DND-41 (cell line): ENCODE results near the gene TRIM9.

ENCODE experiments used
- ATAC-seq: fragments of 200-7000 bp; cut with Tn5 transposase; 3 replicates; pipeline ENCODE4 v1.9.1; 2021; ENCODE audit warnings: low read depth; ENCODE audit not compliant: insufficient read depth
- DNase-seq: peaks from one replicate; pipeline ENCODE4 v3.0.0-alpha.2; 2020
- H2AFZ ChIP-seq: 2 replicates; pipeline ENCODE4 v1.6.0; 2012; ENCODE audit warnings: low read depth, low read length
- H3K27ac ChIP-seq: 2 replicates; pipeline ENCODE4 v1.5.1; 2012; ENCODE audit warnings: low read length, inconsistent platforms
- H3K27me3 ChIP-seq: fragments of 200-600 bp; sonication (generic); 2 replicates; pipeline ENCODE4 v1.6.0; 2012; ENCODE audit warnings: low read length, mild to moderate bottlenecking, inconsistent platforms; ENCODE audit not compliant: insufficient read depth, poor library complexity
- H3K36me3 ChIP-seq: 2 replicates; pipeline ENCODE4 v1.5.1; 2012; ENCODE audit warnings: low read length, inconsistent platforms; ENCODE audit not compliant: insufficient read depth
- H3K4me1 ChIP-seq: 2 replicates; pipeline ENCODE4 v1.5.1; 2012; ENCODE audit warnings: mild to moderate bottlenecking, low read length; ENCODE audit not compliant: insufficient read depth
- H3K4me2 ChIP-seq: 2 replicates; pipeline ENCODE4 v1.6.0; 2012; ENCODE audit warnings: mild to moderate bottlenecking, moderate library complexity, low read length, inconsistent platforms; ENCODE audit not compliant: insufficient read depth
- H3K4me3 ChIP-seq, 2 experiments: fragments of 200-600 bp in 1 of 2; shearing (Covaris generic) in 1 of 2; 2 replicates each; pipeline ENCODE4 v1.5.1; 2012 to 2016; ENCODE audit warnings: inconsistent platforms in 2 of 2, low read length in 2 of 2, mild to moderate bottlenecking in 2 of 2, low read depth in 1 of 2, moderate library complexity in 1 of 2
- H3K79me2 ChIP-seq: 2 replicates; pipeline ENCODE4 v1.6.0; 2012; ENCODE audit warnings: low read length, inconsistent platforms; ENCODE audit not compliant: insufficient read depth
- H3K9ac ChIP-seq: 2 replicates; pipeline ENCODE4 v1.6.0; 2012; ENCODE audit warnings: low read depth, mild to moderate bottlenecking, inconsistent platforms, low read length, moderate library complexity
- H3K9me3 ChIP-seq: 2 replicates; pipeline ENCODE4 v1.5.1; 2012; ENCODE audit warnings: low read length, moderate library complexity, mild to moderate bottlenecking, inconsistent platforms; ENCODE audit not compliant: insufficient read depth, severe bottlenecking
- H4K20me1 ChIP-seq: 2 replicates; pipeline ENCODE4 v1.6.0; 2012; ENCODE audit warnings: low read length; ENCODE audit not compliant: insufficient read depth
- CTCF ChIP-seq: IDR thresholded peaks from 2 replicates; pipeline ENCODE4 v1.5.1; 2012; ENCODE audit warnings: borderline replicate concordance, low read length, moderate library complexity, mild to moderate bottlenecking; ENCODE audit not compliant: poor library complexity, severe bottlenecking; ENCODE audit errors: extremely low read depth
- EZH2 ChIP-seq: IDR thresholded peaks from 3 replicates; pipeline ENCODE4 v1.6.1; 2012; ENCODE audit warnings: borderline replicate concordance, low read depth, mild to moderate bottlenecking, moderate library complexity, low read length, inconsistent platforms; ENCODE audit not compliant: severe bottlenecking

The TRIM9 gene

DNA sequence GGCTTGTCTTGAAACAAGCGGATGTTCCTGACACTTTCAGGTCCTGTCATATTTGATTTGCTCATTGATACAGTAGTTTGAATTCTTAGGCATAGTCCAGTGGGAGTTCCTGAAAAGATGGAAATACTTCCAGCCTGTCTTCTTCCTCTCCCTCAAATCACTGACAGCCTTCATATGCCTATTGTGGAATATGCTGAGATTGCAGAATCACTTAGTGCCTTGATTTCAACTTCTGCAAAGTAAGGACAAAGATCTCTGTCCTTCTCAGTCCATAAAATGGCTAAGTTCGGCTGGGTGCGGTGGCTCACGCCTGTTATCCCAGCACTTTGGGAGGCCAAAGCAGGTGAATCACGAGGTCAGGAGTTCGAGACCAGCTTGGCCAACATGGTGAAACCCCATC lies 143.9 kb downstream of the TRIM9 start:
- H3K36me3 ChIP-seq, result no peaks in the 10 kb centered on the region
- no peak for TF ChIP-seq CTCF
- no peak for TF ChIP-seq EZH2
- no peaks in the 10 kb centered on the region for H3K79me2 ChIP-seq
- ATAC-seq, result no peak
- no peaks in the 10 kb centered on the region for H3K27me3 ChIP-seq
- H4K20me1 ChIP-seq, result no peaks in the 10 kb centered on the region
- DNase-seq, result no peak
- H3K4me1 ChIP-seq, result peaks cover 7% of the 10 kb centered on the region
- no peak overlapping the region for H2AFZ ChIP-seq
- no peak overlapping the region for H3K4me2 ChIP-seq
- H3K9me3 ChIP-seq, result no peaks in the 10 kb centered on the region
- no peak overlapping the region for H3K4me3 ChIP-seq
- H3K9ac ChIP-seq, result no peak overlapping the region
- no peak overlapping the region for H3K27ac ChIP-seq

- H4K20me1 ChIP-seq, result no peaks in the 10 kb centered on the region
- H3K27ac ChIP-seq, result no peak overlapping the region
- H3K4me1 ChIP-seq, result peaks cover 12% of the 10 kb centered on the region
- ATAC-seq (no peak), DNase-seq (no peak)
- no peak overlapping the region for H2AFZ ChIP-seq
- H3K9ac ChIP-seq, result no peak overlapping the region
- H3K4me2 ChIP-seq, result no peak overlapping the region
- no peak overlapping the region for H3K4me3 ChIP-seq
- H3K9me3 ChIP-seq, result no peaks in the 10 kb centered on the region
- TF ChIP-seq EZH2 (no peak), CTCF (no peak)
- no peaks in the 10 kb centered on the region for H3K36me3 ChIP-seq
- no peaks in the 10 kb centered on the region for H3K79me2 ChIP-seq
- H3K27me3 ChIP-seq, result no peaks in the 10 kb centered on the region
These were observed 146.7 kb downstream of the TRIM9 start for GRCh38 chr14:50948205-50948604.

DNA sequence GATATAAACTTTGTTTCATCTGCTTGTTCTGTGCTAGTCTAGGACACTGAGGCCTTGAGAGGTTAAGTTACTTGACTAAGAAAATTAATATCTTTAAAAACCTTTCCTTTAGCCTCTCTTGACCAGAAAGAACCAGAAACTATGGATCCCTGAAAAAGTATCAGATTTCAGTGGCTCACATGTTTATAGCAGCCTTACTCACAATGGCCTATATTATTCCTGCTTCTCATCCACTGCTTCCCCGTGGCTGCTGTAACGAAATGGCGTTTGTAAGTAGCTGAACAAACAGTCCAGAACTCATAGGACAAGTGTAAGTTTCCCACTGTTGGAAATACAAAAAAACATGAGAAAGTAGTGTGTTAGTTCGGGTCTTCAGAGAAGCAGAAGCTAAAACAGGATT lies 147.5 kb downstream of the TRIM9 start:
- no peaks in the 10 kb centered on the region for H4K20me1 ChIP-seq
- H3K4me1 ChIP-seq, result peaks cover 12% of the 10 kb centered on the region
- no peak overlapping the region for H3K4me2 ChIP-seq
- H3K27me3 ChIP-seq, result no peaks in the 10 kb centered on the region
- DNase-seq, result no peak
- H3K79me2 ChIP-seq, result no peaks in the 10 kb centered on the region
- TF ChIP-seq EZH2 (no peak), CTCF (no peak)
- H3K9me3 ChIP-seq, result no peaks in the 10 kb centered on the region
- no peak overlapping the region for H3K4me3 ChIP-seq
- H2AFZ ChIP-seq, result no peak overlapping the region
- ATAC-seq, result no peak
- no peak overlapping the region for H3K27ac ChIP-seq
- H3K9ac ChIP-seq, result no peak overlapping the region
- H3K36me3 ChIP-seq, result no peaks in the 10 kb centered on the region

DNA sequence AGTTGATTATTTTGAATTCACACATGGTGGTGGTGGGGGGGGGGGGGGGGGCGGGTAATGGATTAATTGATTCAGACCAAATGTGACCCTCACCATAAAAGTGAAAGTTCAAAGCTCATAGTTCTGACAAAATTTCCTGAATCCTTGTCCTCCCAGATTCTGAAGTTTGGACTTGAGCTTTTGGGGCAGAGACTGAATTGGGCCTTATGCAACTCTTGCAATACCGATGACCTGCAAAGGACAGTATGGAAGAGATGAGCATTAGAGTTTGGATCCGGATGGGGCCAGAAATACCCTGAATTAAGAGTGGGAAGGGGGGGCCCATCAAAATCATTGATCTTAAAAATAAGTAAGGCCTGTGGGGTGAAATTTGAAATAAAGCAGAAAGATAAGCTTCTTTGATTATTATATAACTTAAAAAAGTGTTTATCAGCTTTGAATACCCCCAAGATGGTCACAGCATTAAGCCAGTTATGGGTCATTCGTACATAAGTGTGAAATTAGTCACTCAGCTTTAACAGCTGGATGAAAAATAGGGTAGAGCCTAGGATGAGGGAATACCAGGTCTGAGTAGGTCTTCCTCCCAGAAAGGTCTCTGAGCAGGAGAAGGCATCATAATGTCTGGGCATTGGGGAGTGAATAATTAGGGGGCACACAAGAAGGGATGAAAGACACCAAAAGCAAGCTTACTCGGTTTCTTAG lies 148.5 kb downstream of the TRIM9 start:
- H3K4me3 ChIP-seq, result no peak overlapping the region
- DNase-seq, result no peak
- TF ChIP-seq EZH2, result no peak
- TF ChIP-seq CTCF, result no peak

More for the DNA sequence above, 148.5 kb downstream of the TRIM9 start:
- no peak for ATAC-seq
- Histone ChIP-seq H3K9ac (no peak overlapping the region), H2AFZ (no peak overlapping the region), H3K79me2 (no peaks in the 10 kb centered on the region), H4K20me1 (no peaks in the 10 kb centered on the region), H3K9me3 (no peaks in the 10 kb centered on the region), H3K4me2 (no peak overlapping the region), H3K27me3 (no peaks in the 10 kb centered on the region), H3K36me3 (no peaks in the 10 kb centered on the region), H3K4me1 (peaks cover 12% of the 10 kb centered on the region), H3K27ac (no peak overlapping the region)
